ENCODE measurements around the gene EVPLL. TPM values are rescaled to one million over a fixed set of nuclear protein-coding genes. Genes with fewer than 3 reads are reported as not detected.
"Not testable (repeated sequence)": the region's sequence is repeated elsewhere in the genome, so short reads cannot be mapped to it uniquely, and the experiment has no call there.

EVPLL gene
- total RNA-seq: not detected
- polyA plus RNA-seq: under 1 TPM in 1 of 2 donors, not detected in 1; 0.03 TPM
- long read RNA-seq, donor 1: 0 reads
- long read RNA-seq, donor 2: 0 reads
- long read RNA-seq, donor 3: 0 reads

DNA sequence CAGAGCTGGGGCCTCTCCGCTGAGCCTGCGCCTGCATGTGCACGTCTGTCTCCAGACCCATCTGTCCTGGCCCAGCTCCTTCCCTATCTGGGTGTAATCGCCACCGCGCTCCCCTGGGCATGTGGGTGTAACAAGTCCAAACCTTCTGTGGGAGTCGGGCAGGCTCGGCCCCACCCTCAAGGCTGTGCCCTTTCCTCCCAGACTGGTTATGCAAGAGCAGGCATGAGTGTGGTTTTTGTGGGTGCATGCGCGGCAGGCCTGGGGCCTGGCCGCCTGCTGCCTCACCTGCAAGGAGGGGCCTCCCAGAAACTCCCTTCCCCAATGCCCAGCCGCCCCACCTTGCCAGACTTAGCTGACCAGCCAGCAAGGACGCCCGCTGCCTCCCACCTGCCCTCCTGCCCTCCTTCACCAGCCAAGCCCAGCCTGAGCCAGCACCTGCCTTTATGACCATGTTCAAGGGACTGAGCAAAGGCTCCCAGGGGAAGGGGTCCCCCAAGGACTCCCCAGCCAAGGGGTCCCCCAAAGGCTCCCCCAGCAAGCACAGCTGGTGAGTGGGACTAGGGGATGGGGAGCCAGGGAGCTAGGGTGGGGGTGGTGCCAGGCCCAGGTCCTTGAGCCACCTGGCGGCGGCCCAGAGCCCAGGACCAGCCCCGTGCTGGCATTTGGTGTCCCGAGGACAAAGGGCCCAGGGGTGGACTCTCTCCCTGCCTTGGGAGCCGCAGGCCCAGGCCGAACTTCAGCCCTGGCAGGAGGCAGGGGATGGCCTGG, at the start of gene EVPLL:
EVPLL (plus strand) TSS at position 342 of the 768 bp plus-strand sequence. CDS start 3,160 bp downstream, outside the sequence.
- Histone ChIP-seq H3K4me3 (no peak within 1 kb of the TSS), H3K36me3 (no peaks in the 10 kb centered on the region), H3K27ac (no peak within 1 kb of the TSS), H3K9me3 (peaks cover 0 to 13% (median 0%) of the 10 kb centered on the region in 11 donors), H3K27me3 (peaks cover 0 to 32% (median 28%) of the 10 kb centered on the region in 7 donors), H3K4me1 (no peaks in the 10 kb centered on the region)
- 76 to 79% methylated on average over 20 of the region's 20 CpGs for WGBS, 2 donors
- ATAC-seq (peak in 2 of 8 donors; percentile 39 to 59), DNase-seq (no peak)
- intact Hi-C loops (cut with DNase I): no loop called here
- TF ChIP-seq, protein P1, sequence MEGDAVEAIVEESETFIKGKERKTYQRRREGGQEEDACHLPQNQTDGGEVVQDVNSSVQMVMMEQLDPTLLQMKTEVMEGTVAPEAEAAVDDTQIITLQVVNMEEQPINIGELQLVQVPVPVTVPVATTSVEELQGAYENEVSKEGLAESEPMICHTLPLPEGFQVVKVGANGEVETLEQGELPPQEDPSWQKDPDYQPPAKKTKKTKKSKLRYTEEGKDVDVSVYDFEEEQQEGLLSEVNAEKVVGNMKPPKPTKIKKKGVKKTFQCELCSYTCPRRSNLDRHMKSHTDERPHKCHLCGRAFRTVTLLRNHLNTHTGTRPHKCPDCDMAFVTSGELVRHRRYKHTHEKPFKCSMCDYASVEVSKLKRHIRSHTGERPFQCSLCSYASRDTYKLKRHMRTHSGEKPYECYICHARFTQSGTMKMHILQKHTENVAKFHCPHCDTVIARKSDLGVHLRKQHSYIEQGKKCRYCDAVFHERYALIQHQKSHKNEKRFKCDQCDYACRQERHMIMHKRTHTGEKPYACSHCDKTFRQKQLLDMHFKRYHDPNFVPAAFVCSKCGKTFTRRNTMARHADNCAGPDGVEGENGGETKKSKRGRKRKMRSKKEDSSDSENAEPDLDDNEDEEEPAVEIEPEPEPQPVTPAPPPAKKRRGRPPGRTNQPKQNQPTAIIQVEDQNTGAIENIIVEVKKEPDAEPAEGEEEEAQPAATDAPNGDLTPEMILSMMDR (IDR thresholded peaks at IDR 0.05): no peak

DNA sequence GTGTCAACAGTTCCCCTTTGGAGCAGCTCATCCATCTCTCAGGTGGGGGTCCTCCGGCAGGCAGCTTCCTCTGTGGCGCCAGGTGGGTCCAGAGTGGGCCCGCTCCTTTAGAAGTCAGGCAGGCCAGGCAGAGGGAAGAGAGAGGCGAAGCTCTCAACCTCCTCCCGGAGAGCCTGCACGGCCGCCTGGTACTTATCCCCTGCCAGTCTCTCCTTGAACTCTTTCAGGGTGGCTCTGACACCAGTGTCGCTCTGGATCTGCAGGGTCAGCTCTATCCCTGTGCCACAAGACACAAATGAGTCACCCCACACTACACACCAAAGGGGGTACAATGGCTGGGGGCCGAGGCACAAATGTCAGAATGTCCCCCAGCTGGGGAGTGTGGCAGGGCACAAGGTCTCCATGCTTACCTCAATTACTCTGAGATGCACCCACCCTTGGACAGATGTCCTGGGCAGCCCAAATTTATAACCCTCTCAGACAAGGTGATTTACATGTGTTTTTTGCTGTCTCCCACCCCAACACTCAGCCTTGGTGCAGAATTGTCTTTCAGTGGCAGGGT, 48.9 kb upstream of the EVPLL start:
- 92 to 95% methylated on average over 9 of the region's 9 CpGs for WGBS, 2 donors
- intact Hi-C loops (cut with DNase I): loop anchor here in 1 of 10 donors (10.0 kb wide), 1 partner anchor 56 kb away; no protein-coding TSS in a partner anchor
- TF ChIP-seq, protein P1 (IDR thresholded peaks at IDR 0.05): no peak

DNA sequence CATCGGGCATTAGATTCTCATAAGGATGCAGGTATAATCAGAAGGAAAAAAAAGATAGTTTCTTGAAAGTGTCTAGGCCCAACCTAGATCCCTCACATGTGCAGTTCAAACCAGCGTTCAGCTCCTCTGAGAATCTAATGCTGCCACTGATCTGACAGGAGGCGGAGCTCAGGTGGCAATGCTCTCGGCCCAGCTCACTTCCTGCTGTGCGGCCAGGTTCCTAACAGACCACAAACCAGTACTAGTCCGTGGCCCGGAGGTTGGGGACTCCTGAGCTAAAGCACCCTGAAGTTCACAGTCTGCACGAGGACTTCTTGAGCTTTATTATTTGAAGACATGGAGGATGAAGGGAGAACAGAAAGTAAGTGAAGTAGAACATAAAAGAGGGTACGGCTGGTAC, 45.7 kb upstream of the EVPLL start:
- intact Hi-C loops (cut with DNase I): no loop called here
- WGBS, 2 donors: 90% methylated on average over 9 of the region's 9 CpGs

More for the DNA sequence above, 48.9 kb upstream of the EVPLL start:
- ATAC-seq: no peak
- Histone ChIP-seq H3K27me3 (no peaks in the 10 kb centered on the region), H3K9me3 (no peaks in the 10 kb centered on the region), H3K4me1 (no peaks in the 10 kb centered on the region), H3K4me3 (no peak overlapping the region), H3K27ac (no peak overlapping the region), H3K36me3 (peaks cover 0 to 99% (median 26%) of the 10 kb centered on the region in 9 donors)
- no peak for DNase-seq

DNA sequence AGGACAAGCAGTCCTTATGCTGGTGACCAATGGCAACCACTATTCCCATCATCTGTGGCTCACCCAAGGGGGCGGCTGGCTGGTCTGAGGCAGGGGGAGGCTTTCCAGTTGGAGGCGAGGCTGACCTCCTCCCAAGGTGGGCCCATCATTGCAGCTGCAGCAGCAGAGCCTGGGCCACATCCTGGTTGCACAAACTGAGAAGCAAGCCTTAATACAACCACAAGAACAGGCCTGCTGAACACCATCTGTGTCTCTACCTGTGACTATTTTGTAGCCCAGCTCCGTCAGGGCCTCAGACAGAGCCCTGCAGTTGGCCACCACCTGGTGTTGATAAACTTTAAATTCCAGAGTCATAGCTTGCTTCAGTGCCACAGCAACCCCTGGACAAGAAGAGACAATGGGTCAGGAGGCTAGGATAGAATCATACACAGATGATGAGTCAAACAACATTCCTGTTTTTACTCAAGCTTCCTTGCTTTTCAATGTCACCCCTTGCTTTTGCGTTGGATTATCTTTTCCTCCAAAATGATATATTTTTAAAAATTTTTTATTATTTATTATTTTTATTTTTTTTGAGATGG, 44.6 kb upstream of the EVPLL start:
- Histone ChIP-seq H3K4me1 (no peaks in the 10 kb centered on the region), H3K27ac (no peak overlapping the region), H3K9me3 (no peaks in the 10 kb centered on the region), H3K4me3 (no peak overlapping the region), H3K36me3 (peaks cover 0 to 90% (median 3%) of the 10 kb centered on the region in 9 donors), H3K27me3 (no peaks in the 10 kb centered on the region)
- DNase-seq (no peak), ATAC-seq (peak in 1 of 8 donors; percentile 19)
- TF ChIP-seq, protein P1 (IDR thresholded peaks at IDR 0.05): no peak
- WGBS, 2 donors: 92 to 96% methylated on average over 4 of the region's 4 CpGs
- intact Hi-C loops (cut with DNase I): no loop called here

More for the DNA sequence above, 45.7 kb upstream of the EVPLL start:
- ATAC-seq (no peak), DNase-seq (no peak)
- TF ChIP-seq, protein P1 (IDR thresholded peaks at IDR 0.05): no peak
- H3K9me3 ChIP-seq: no peaks in the 10 kb centered on the region
- peaks cover 0 to 98% (median 3%) of the 10 kb centered on the region in 9 donors for H3K36me3 ChIP-seq
- no peak overlapping the region for H3K4me3 ChIP-seq
- no peaks in the 10 kb centered on the region for H3K27me3 ChIP-seq
- no peaks in the 10 kb centered on the region for H3K4me1 ChIP-seq
- no peak overlapping the region for H3K27ac ChIP-seq

DNA sequence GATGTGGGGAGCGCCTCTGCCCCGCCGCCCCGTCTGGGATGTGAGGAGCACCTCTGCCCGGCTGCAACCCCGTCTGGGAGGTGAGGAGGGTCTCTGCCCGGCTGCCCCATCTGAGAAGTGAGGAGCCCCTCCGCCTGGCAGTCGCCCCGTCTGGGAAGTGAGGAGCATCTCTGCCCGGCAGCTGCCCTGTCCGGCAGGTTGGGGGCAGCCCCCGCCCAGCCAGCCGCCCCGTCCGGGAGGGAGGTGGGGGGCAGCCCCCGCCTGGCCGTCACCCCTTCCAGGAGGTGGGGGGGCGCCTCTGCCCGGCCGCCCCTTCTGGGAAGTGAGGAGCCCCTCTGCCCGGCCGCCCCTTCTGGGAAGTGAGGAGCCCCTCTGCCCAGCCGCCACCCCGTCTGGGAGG, 39.4 kb upstream of the EVPLL start:
- intact Hi-C loops (cut with DNase I); H3K4me3 ChIP-seq; H3K27ac ChIP-seq; H3K27me3 ChIP-seq; H3K9me3 ChIP-seq; H3K4me1 ChIP-seq; ATAC-seq; DNase-seq: not testable (repeated sequence)
- H3K36me3 ChIP-seq: peaks cover 0 to 80% (median 0%) of the 10 kb centered on the region in 9 donors
- 97 to 99% methylated on average over 19 to 25 of the region's 25 CpGs for WGBS, 2 donors
